Bronchial epithelial cell (primary cell): ENCODE measurements around the gene IFI27L2. TPM values are rescaled to one million over a fixed set of nuclear protein-coding genes. Genes with fewer than 3 reads are reported as not detected.

Experiments used
- DNase-seq: peaks from one replicate; pipeline ENCODE4 v3.0.0-alpha.2; 2010; ENCODE audit warnings: low read depth
- FAIRE-seq: peaks from 2 replicates; lab custom pipeline; 2011; peaks lifted over from hg19 to GRCh38; lab: Jason Lieb, UNC
- H3K27me3 ChIP-seq: 2 replicates; pipeline ENCODE4 v1.5.1; 2011; ENCODE audit warnings: low read length; ENCODE audit not compliant: control insufficient read depth, insufficient read depth
- H3K36me3 ChIP-seq: 2 replicates; pipeline ENCODE4 v1.5.1; 2011; ENCODE audit warnings: low read length; ENCODE audit not compliant: control insufficient read depth, insufficient read depth
- H3K4me3 ChIP-seq: 2 replicates; pipeline ENCODE4 v1.5.1; 2011; ENCODE audit warnings: mild to moderate bottlenecking, low read depth, low read length, control low read depth
- total RNA-seq: library from RNA; depleted of rRNA; stranded (reverse); fragments of >200 nt; gene quantifications from 2 replicates; pipeline ENCODE4 v1.2.1, GENCODE V29; 2014
- TF ChIP-seq, protein P1 (sequence below): IDR thresholded peaks from 2 replicates; pipeline ENCODE4 v1.5.1; 2011; ENCODE audit warnings: mild to moderate bottlenecking, moderate library complexity, low read length, control low read depth, inconsistent platforms; ENCODE audit not compliant: insufficient read depth, severe bottlenecking

The IFI27L2 gene
- total RNA-seq, 1 donor from 2014 or later: 44.5 TPM

DNA sequence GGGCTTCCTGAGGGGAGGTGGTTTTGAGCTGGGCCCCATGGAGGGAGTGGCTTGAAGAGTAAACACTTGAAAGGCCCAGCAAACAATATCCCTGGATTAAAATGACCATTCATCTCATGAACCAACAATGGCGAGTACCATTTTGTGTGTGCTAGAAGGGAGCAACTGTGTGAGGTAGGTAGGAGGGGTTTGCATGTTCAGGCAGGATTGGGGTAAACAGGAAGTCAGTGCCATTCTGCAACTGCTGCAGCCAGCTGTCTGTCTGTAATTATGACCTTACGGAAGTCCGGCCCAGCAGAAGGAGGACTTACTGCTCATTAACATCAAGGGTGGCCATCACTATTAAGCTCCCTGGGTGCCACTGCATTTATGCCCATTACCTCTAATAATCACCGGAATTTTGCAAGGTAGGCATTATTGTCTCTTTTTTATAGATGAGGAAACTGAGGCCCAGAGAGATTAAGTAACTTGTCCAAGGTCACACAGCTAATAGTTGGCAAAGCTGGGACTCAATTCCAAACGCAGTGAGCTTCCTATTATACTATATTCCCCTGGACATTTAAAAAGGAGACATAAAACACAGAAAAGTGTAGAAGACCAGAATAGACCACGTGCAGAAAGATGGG, 16.6 kb upstream of the IFI27L2 start:
- DNase-seq (peak; percentile 81), FAIRE-seq (no peak)
- Histone ChIP-seq H3K36me3 (no peaks in the 10 kb centered on the region), H3K27me3 (no peaks in the 10 kb centered on the region), H3K4me3 (no peak overlapping the region)
- TF ChIP-seq, protein P1, sequence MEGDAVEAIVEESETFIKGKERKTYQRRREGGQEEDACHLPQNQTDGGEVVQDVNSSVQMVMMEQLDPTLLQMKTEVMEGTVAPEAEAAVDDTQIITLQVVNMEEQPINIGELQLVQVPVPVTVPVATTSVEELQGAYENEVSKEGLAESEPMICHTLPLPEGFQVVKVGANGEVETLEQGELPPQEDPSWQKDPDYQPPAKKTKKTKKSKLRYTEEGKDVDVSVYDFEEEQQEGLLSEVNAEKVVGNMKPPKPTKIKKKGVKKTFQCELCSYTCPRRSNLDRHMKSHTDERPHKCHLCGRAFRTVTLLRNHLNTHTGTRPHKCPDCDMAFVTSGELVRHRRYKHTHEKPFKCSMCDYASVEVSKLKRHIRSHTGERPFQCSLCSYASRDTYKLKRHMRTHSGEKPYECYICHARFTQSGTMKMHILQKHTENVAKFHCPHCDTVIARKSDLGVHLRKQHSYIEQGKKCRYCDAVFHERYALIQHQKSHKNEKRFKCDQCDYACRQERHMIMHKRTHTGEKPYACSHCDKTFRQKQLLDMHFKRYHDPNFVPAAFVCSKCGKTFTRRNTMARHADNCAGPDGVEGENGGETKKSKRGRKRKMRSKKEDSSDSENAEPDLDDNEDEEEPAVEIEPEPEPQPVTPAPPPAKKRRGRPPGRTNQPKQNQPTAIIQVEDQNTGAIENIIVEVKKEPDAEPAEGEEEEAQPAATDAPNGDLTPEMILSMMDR: no peak

GRCh38 chr14:94144765-94145164, 15.4 kb upstream of the IFI27L2 start:
- TF ChIP-seq, protein P1: no peak
- no peak for DNase-seq
- H3K36me3 ChIP-seq: no peaks in the 10 kb centered on the region
- no peak for FAIRE-seq
- no peak overlapping the region for H3K4me3 ChIP-seq
- H3K27me3 ChIP-seq: no peaks in the 10 kb centered on the region

- FAIRE-seq (no peak), DNase-seq (no peak)
- no peak overlapping the region for H3K4me3 ChIP-seq
- H3K27me3 ChIP-seq: no peaks in the 10 kb centered on the region
- TF ChIP-seq, protein P1: no peak
- no peaks in the 10 kb centered on the region for H3K36me3 ChIP-seq
Measured at GRCh38 chr14:94143711-94144110, 14.3 kb upstream of the IFI27L2 start.

DNA sequence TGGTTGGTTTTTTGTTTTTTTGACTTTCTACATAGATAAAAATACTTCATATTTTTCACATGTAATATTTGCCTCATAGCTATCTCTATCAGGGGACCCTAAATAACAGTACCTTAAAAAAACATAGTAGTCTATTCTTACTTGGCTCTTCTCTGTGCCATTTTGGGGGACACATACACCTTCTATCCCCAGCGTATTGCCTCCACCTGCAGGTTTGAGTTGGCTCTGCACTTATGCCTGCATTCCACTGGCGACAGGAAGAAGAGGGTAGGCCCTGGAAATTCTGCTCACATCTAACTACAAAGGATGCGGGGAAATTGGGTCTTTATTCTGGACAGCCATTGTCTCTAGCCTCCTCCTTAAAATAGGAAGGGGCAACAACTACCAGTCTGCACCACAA, 13.8 kb upstream of the IFI27L2 start:
- TF ChIP-seq, protein P1: peak; percentile 40
- FAIRE-seq: no peak

GRCh38 chr14:94142836-94143235, 13.4 kb upstream of the IFI27L2 start:
- no peaks in the 10 kb centered on the region for H3K36me3 ChIP-seq
- H3K4me3 ChIP-seq: no peak overlapping the region
- no peak for FAIRE-seq
- TF ChIP-seq, protein P1: no peak
- no peak for DNase-seq
- H3K27me3 ChIP-seq: no peaks in the 10 kb centered on the region

More for the DNA sequence above, 13.8 kb upstream of the IFI27L2 start:
- peak; percentile 21 for DNase-seq
- H3K36me3 ChIP-seq: no peaks in the 10 kb centered on the region
- H3K27me3 ChIP-seq: no peaks in the 10 kb centered on the region
- no peak overlapping the region for H3K4me3 ChIP-seq

DNA sequence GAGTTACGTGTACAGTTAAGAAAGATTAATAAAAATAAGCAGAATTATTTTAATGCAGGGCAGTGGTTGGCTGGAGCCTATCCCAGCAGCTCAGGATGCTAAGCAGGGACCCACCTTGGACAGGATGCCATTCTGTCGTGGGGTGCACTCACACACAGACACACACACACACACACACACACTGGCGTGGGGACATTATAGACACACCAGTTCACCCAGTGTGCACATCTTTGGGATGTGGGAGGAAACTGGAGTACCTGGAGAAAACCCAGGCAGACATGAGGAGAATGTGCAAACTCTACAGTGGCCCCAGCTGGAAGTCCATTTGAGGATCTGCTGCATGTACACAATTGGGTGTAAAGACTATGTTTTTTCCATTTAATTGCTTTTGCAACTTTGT, 12.8 kb upstream of the IFI27L2 start:
- TF ChIP-seq, protein P1: no peak
- Histone ChIP-seq H3K36me3 (no peaks in the 10 kb centered on the region), H3K27me3 (no peaks in the 10 kb centered on the region), H3K4me3 (no peak overlapping the region)
- DNase-seq (no peak), FAIRE-seq (no peak)
